NCI-H1436 (cell line): ENCODE results near the gene ATXN10.

ENCODE experiments used
- DNase-seq: peaks from one replicate; lab custom pipeline; 2025; lab: John Stamatoyannopoulos, UW

ATXN10 gene

DNA sequence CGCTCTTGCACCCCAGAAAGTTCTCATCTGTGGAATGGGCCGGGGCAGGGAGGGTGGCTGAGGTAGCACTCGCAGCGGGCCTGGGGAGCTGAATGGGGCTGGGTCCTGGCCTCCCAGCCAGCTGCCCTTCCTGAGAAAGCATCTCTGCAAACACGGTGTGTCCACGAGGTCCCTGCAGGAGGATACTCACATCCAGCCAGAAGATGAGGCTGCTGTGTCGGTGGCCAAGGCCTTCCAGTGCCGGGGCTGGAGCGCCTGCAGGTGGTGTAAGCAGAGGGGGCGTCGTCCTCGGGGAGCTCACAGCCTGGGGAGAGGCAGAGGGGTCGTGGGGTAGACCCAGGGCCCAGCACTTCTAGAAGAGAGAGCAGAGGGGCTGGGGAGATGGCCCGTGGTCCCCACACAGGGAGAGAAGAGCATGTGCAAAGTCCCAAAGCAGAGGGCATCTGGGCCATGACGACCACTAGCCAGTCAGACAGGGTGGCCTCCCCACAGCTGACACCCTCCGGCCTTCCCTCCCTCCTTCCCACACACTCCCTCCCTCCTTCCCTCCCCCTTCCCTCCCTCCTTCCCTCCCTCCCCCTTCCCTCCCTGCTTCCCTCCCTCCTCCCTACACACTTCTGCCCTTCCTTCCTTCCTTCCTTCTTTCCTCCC is 207.4 kb downstream of the ATXN10 start:
- DNase-seq = no peak

GRCh38 chr22:45879552-45879949 is 207.9 kb downstream of the ATXN10 start:
- no peak for DNase-seq

- DNase-seq = no peak
Measured at GRCh38 chr22:45880091-45880715, 208.6 kb downstream of the ATXN10 start.

- no peak for DNase-seq
Measured at GRCh38 chr22:45880716-45881523, 209.3 kb downstream of the ATXN10 start.

DNA sequence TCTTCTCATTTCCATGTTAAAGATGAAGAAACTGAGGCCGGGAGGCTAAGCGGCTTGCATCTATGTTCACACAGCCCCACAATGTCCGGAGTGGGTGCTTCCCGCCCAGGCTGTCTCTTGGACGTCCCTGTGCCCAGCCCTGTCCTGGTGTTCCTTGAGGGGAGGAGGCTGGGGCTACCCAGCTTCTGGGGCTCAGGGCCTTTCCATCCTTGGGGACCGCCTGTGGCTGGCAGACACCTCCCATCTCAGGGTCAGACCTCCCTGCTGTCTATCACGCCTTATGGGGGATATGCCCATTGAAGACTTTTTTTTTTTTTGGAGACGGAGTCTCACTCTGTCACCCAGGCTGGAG is 209.9 kb downstream of the ATXN10 start:
- no peak for DNase-seq

GRCh38 chr22:45882881-45883810 is 211.5 kb downstream of the ATXN10 start:
- DNase-seq = no peak

DNA sequence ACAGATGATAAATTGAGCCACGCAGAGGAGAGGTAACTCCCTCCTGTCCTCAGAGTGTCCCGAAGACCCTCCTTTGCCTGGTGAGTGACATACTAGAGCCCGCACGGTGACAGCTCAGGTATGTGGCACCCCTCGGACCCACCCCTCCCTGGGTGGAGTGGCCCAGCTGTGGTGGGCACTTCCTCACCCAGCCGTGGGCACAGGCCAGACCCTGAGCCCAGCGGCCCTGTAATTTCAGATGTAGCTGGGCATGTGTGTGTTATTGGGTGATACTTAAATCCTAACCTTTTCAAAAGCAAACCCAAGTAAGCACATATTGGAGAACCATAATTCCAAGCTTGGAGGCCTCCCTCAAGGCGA is 212.2 kb downstream of the ATXN10 start:
- DNase-seq = no peak

GRCh38 chr22:45884201-45885062 is 212.8 kb downstream of the ATXN10 start:
- no peak for DNase-seq

GRCh38 chr22:45885171-45885840 is 213.7 kb downstream of the ATXN10 start:
- no peak for DNase-seq

DNA sequence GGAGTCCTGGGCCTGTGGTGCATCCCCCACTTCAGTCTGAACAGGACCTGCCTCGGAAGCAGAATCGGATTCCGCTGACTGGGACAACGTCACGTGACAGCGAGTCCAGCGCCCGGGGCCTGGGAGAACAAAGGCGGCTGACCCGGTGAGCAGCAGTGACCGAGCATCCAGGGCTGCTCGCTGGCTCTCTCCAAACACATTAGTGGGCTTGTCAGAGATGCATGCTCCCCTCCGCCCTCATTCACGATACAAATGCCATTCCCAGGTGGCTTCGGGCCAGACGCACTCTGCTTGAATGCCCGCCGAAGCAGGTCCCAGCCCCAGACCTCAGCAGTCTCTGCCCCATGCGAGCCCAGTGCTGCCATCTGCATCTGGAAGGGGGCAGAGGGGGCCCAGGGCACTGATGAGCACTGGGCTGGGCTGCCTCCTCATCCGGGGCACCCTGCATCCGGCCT is 214.3 kb downstream of the ATXN10 start:
- no peak for DNase-seq

DNA sequence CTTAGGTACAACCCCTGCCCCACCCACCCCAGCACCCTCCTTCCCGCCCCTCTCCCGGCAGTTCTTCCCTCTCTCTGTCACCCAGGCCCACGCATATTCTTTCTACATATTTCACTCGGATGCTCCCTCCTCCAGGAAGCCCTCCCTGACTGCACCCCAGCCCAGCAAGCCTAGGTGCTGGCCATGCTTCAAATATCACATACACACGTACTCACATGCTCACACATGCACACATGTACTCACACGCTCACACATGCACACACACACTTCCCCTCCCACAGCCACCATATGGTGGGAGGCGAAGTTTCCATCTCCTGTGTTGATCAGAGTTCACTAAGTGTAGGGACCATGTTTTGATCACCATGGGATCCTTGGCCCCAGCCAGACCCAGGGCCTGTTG is 214.9 kb downstream of the ATXN10 start:
- no peak for DNase-seq

DNA sequence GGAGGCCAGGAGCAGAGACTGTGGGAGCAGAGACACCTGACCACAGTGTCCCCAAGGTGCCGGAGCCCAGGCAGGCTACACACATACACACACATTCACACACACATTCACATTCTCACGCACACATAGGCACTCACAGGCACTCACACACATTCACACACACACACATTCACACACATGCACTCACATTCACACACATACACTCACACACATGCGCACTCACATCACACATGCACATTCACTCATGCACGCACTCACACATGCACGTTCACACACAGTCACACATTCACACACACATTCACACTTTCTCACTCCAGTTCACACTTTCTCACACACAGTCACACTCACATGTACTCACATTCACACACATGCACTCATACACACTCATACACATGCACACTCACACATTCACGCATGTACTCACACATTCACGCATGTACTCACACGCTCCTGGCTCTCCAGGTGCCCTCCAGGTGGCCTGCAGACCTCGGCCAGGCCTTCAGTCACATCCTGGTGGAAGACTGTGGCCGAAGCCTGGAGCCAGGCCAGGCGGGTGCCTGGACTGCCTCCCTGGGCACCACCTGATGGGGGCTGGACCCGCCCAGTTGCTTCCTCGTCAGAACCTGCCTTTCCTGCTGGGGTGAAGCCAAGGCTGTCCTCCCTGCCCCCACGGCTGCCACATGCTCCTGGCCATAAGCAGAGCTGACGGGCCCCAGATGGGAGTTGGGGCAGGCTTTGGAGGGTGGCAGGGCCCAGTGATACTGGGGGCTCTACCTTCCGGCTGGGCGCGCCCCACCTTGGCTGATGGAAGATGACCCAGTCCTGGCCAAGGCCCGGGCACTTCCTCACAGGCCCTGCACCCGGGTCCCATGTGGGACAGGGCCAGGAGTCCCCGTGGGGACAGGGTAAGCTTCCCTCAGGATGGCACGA is 215.8 kb downstream of the ATXN10 start:
- DNase-seq = no peak

DNA sequence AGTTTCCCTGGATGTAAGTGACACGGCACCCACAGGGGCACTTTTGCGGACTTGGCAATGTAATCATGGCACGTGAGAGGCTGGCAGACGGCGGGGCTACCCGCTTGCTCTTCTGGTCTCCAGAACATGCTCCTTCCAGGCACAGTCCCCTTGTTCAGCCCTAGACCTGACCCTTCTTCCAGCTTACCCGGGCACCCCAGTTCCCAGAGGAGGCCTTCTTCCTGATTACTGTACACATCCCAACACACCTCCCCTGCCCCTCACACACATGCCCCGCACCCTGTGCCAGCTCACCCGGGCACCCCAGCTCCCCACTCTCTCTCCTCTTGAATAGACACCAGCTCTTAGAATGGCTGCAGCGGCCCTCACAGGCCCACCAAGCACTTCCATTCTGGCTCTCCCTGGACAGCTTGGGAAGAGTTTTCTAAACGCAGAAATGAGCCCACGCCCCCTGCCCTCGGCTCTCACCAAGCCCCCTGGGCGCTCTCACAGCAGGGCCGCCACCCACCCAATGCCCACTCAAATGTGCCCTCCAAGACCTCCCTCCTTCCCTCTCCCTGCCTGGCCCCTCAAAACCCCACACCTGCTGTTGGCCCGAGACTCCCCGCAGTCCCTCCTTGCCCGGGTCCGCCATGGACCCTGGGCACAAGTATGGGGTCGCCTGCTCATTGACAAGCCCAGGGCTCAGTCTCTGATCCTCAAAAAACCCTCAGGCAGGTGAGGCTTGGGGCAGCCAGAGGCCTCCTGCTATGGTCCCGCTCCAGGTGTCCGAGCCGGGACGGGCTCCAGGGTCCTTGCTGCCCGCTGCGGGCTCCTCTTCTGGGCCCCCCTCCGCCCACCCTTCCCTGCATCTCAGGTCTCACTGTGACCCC is 216.8 kb downstream of the ATXN10 start:
- no peak for DNase-seq

DNA sequence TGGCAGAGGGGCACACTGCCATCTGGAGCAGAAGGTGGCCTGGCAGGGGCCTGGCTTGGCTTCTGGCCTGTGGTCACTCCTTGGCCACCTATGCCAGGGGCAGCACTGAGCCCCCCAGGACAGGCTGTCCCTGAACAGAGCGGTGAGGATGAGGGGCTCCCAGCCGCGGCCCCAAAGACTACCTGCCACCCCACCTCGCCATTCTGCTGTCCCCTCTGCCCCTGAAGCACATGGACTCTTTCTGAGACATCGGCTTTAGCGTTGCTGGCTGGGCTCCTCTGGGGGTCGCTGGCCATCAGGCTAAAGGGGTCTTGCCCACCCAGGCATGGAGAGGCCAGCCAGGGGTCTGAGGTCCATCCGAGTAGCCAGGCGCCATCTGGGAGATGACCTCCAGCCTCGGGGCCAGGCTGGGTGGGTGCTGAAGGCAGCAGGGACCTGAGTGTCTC is 217.5 kb downstream of the ATXN10 start:
- no peak for DNase-seq

- no peak for DNase-seq
Measured at GRCh38 chr22:45889539-45890350, 218.1 kb downstream of the ATXN10 start.

GRCh38 chr22:45890351-45890635 is 218.7 kb downstream of the ATXN10 start:
- DNase-seq = no peak

DNA sequence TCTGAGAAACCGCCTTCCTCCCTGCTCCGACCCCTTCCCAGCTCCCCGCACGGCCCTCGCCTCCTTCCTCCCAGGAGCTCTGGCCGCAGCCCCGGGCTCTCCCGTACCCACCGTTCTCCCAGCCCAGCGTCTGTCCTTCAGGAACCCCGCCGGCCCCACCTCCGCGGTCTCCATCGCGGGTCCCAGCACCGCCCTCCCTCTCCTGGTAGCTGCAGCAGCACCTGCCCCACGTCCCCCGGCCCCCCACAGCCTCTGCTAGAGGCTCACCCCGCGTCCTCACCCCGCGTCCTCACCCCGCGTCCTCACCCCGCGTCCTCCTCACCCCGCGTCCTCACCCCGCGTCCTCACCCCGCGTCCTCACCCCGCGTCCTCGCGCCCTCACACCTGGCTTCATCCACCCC is 219.4 kb downstream of the ATXN10 start:
- no peak for DNase-seq

- no peak for DNase-seq
Measured at GRCh38 chr22:45891471-45891995, 219.9 kb downstream of the ATXN10 start.
